Activated CD8-positive, alpha-beta memory T cell treated with anti-CD3 and anti-CD28 coated beads, Interleukin-2, amount 50 U/mL, for 24 hours (primary cell): Measurements from ENCODE around the gene KAT8.
A peak's percentile ranks its signal among the peaks of the same experiment; 100 is the strongest.

Source experiments
- DNase-seq: peaks from one replicate; pipeline ENCODE4 v3.0.0-alpha.2; 2020; ENCODE audit errors: extremely low read depth

KAT8 gene

GRCh38 chr16:31117384-31118222 lies at the start of gene KAT8:
KAT8 (plus strand) TSS chr16:31117664; CDS start chr16:31117682, 18 bp downstream.
- DNase-seq = peak; percentile 96

GRCh38 chr16:31071861-31072260 lies 45.6 kb upstream of the KAT8 start:
- DNase-seq = no peak

DNA sequence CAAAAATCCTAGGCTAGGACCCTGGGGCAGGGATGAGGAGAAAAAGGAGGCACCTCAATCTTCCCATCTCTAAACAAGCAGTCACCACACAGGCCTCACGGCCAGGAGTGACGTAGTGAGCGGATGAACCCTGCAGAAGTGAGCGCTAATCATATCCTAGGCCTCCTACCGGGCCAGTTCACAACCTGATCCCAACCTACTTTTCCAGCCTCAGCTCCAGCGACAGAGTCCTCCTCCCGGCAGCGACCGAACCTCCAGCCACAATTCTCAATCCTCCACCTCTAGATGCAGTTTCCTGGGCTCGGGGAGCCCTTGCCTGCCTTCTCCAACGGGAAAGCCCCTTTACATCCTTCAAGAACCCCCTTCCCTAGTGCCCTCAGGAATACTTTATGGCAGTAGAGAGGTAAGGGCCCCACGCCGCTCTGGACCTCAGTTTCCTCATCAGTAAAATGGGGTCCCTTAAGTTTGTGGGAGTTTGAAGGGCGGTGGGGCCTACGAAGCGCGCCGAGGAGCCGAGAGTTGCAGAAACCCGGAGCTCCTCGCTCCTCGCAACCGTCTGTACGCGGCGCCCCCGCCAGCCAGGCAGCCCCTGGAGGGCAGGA lies 44.8 kb upstream of the KAT8 start:
- DNase-seq = no peak

- peak; percentile 72 for DNase-seq
Measured at GRCh38 chr16:31073142-31073969, 44.1 kb upstream of the KAT8 start.

GRCh38 chr16:31073970-31074813 lies 43.3 kb upstream of the KAT8 start, which contains the start of the genes ZNF646 and ZNF668:
ZNF646 (plus strand) TSS chr16:31074422; CDS start chr16:31076325, 1,903 bp downstream.
ZNF668 (minus strand) TSS chr16:31074240; CDS start chr16:31064459, 9,781 bp downstream.
- DNase-seq = peak; percentile 98

- no peak for DNase-seq
Measured at GRCh38 chr16:31074814-31075183, 42.7 kb upstream of the KAT8 start.

- DNase-seq = no peak
Measured at GRCh38 chr16:31076319-31076718, 41.1 kb upstream of the KAT8 start.

DNA sequence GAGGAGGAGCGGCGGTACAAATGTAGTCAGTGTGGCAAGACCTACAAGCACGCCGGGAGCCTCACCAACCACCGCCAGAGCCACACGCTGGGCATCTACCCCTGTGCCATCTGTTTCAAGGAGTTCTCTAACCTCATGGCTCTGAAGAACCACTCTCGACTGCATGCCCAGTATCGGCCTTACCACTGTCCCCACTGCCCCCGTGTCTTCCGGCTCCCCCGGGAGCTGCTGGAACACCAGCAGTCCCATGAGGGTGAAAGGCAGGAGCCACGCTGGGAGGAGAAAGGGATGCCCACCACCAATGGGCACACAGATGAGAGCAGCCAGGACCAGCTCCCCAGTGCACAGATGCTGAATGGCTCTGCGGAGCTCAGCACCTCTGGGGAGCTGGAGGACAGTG lies 40.4 kb upstream of the KAT8 start:
- DNase-seq = no peak

DNA sequence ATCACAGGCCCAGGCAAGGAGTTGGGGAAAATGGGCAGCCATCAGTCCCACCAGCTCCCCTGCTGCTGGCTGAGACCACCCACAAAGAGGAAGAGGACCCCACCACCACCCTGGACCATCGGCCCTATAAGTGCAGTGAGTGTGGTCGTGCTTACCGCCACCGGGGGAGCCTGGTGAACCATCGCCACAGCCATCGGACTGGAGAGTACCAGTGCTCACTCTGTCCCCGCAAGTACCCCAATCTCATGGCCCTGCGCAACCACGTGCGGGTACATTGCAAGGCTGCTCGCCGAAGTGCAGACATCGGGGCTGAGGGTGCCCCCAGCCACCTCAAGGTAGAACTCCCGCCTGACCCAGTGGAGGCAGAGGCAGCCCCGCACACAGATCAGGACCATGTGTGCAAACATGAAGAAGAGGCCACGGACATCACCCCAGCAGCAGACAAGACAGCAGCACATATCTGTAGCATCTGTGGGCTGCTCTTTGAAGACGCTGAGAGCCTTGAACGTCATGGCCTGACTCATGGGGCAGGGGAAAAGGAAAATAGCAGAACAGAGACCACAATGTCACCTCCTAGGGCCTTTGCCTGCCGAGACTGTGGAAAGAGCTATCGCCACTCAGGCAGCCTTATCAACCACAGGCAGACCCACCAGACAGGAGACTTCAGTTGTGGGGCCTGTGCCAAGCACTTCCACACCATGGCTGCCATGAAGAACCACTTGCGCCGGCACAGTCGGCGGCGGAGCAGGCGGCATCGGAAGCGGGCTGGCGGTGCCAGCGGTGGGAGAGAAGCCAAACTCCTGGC lies 39.7 kb upstream of the KAT8 start:
- no peak for DNase-seq

GRCh38 chr16:31078597-31079341 lies 38.7 kb upstream of the KAT8 start:
- no peak for DNase-seq

- no peak for DNase-seq
Measured at GRCh38 chr16:31079342-31079944, 38.0 kb upstream of the KAT8 start.

DNA sequence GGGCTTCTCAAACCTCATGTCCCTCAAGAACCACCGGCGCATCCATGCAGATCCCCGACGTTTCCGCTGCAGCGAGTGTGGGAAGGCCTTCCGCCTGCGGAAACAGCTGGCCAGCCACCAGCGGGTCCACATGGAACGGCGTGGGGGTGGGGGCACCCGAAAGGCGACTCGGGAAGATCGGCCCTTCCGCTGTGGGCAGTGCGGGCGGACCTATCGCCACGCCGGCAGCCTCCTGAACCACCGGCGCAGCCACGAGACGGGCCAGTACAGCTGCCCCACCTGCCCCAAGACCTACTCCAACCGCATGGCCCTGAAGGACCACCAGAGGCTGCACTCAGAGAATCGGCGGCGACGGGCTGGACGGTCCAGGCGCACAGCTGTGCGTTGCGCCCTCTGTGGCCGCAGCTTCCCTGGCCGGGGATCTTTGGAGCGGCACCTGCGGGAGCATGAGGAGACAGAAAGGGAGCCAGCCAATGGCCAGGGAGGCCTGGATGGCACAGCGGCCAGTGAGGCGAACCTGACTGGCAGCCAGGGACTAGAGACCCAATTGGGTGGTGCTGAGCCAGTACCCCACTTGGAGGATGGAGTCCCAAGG lies 37.3 kb upstream of the KAT8 start:
- DNase-seq = no peak

GRCh38 chr16:31080756-31081419 lies 36.6 kb upstream of the KAT8 start:
- no peak for DNase-seq

DNA sequence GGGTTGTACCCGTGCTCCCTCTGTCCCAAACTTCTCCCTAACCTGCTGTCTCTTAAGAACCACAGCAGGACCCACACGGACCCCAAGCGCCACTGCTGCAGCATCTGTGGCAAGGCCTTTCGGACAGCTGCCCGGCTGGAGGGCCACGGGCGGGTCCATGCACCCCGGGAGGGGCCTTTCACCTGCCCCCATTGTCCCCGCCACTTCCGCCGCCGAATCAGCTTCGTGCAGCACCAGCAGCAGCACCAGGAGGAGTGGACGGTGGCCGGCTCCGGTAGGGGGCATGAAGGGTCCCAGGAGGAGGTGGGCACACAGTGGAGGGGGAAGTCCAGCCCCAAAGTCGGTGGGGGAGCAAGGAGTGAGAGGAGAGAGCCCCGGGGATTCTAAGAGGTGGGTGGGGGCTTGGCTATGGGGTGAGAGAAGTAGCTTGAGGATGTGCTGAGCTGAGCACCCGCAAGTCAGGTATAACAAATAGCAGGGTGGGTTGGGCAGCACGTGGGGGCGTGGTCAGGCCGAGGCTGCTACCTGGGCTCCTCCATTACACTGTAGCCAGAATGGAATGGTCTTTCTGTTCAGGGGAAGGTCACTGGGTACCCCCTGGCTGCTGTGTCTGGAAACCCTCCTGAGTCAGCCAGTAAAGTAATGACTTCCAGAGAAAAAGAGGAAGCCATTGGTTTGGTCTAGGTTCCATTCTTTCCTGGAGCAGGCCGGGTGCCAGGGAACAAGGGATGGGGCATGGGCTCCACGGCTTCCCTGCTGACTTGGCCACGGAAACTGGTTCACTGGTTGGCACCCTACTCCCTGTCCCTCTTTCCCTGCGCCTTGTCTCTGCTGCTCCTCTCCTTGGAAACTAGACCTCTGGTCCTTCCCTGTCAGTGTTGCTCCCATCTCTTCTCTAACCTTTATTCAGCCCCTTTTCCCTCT lies 35.8 kb upstream of the KAT8 start:
- DNase-seq = no peak

GRCh38 chr16:31082368-31083045 lies 35.0 kb upstream of the KAT8 start:
- DNase-seq = no peak

DNA sequence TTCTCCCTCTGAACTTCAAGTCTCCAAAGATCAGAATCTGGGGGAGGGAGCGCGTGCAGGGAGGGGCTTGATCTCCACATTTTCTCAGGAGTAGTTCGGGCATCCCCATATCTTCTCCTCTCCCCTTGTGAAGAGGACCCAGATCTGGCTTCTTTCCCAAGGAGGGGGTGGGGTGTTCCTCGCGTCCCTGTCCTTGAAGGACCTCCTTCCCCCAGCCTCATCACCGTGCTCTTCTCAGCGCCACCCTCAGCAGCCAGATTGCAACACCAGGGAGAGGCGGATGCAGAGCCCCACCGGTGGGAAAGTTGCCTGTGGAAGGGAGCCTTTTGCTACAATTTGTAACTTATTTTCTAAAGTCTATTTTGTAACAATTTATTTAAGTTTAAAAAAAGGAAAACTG lies 34.4 kb upstream of the KAT8 start:
- DNase-seq = no peak

DNA sequence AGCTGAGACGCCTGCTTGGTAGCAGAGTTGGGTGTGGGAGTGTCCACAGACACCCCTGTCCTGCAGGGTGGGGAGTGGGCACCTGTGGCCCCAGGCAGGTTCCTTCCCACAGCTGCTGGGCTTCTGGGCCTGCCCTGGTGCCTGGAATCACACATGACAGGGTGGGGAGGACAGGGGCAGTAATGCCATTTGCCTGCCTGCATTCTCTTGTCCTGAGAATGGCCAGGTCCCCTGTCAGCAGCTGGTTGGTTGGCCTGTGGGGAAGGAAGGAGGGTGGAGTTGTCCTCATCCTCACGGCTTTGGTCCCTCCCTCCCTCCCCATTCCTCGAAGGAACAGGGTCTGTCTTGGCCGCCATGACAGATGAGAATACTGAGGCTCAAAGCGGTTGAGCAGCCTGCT lies 33.9 kb upstream of the KAT8 start:
- no peak for DNase-seq
